Smooth muscle cell (in vitro differentiated cells): Measurements from ENCODE around the gene PAX5. TPM values are rescaled to one million over a fixed set of nuclear protein-coding genes. Genes with fewer than 3 reads are reported as not detected.

Experiments used
- DNase-seq: peaks from one replicate; lab custom pipeline; 2025; ENCODE audit not compliant: unreplicated experiment; lab: John Stamatoyannopoulos, UW
- H2AFZ ChIP-seq: fragments of 200-600 bp; sonication (generic); 2 replicates; pipeline ENCODE4 v1.6.0; 2016; ENCODE audit warnings: antibody characterized with exemption, low read depth, mild to moderate bottlenecking
- H3F3A ChIP-seq: fragments of 200-600 bp; sonication (generic); 2 replicates; pipeline ENCODE4 v1.6.0; 2017; ENCODE audit warnings: antibody characterized with exemption, low read depth
- H3K27ac ChIP-seq: fragments of 200-600 bp; sonication (generic); 2 replicates; pipeline ENCODE4 v1.5.1; 2016; ENCODE audit warnings: low read depth, mild to moderate bottlenecking
- H3K27me3 ChIP-seq: fragments of 200-600 bp; sonication (generic); 2 replicates; pipeline ENCODE4 v1.6.1; 2016; ENCODE audit warnings: low read depth, mild to moderate bottlenecking
- H3K36me3 ChIP-seq: fragments of 200-600 bp; sonication (generic); 2 replicates; pipeline ENCODE4 v1.5.1; 2016; ENCODE audit warnings: low read depth
- H3K4me1 ChIP-seq: fragments of 200-600 bp; sonication (generic); 2 replicates; pipeline ENCODE4 v1.5.1; 2016; ENCODE audit warnings: low read depth
- H3K4me2 ChIP-seq: fragments of 200-600 bp; sonication (generic); 2 replicates; pipeline ENCODE4 v1.6.0; 2016; ENCODE audit warnings: mild to moderate bottlenecking
- H3K4me3 ChIP-seq: fragments of 200-600 bp; sonication (generic); 2 replicates; pipeline ENCODE4 v1.5.1; 2016; ENCODE audit warnings: mild to moderate bottlenecking
- H3K79me2 ChIP-seq: fragments of 200-600 bp; sonication (generic); 2 replicates; pipeline ENCODE4 v1.6.0; 2016; ENCODE audit warnings: low read depth, mild to moderate bottlenecking
- H3K9ac ChIP-seq: fragments of 200-600 bp; sonication (generic); 2 replicates; pipeline ENCODE4 v1.6.0; 2016; ENCODE audit warnings: low read depth
- H3K9me3 ChIP-seq: fragments of 200-600 bp; sonication (generic); replicated peaks from 2 replicates; pipeline ENCODE4 v1.5.1; 2016; ENCODE audit warnings: low read depth
- H4K20me1 ChIP-seq: fragments of 200-600 bp; sonication (generic); 2 replicates; pipeline ENCODE4 v1.6.0; 2016; ENCODE audit warnings: low read depth
- CTCF ChIP-seq: fragments of 200-600 bp; sonication (generic); IDR thresholded peaks from 2 replicates; pipeline ENCODE4 v1.5.1; 2017; ENCODE audit warnings: borderline replicate concordance, mild to moderate bottlenecking, antibody characterized with exemption; ENCODE audit not compliant: insufficient read depth, poor library complexity, severe bottlenecking
- WGBS: methylation state at CpG from one replicate; pipeline ENCODE4 v1.1.7; 2016; ENCODE audit warnings: low lambda C conversion rate; 5-methylcytosine and 5-hydroxymethylcytosine counted together
- polyA plus RNA-seq: library from polyadenylated mRNA; unstranded; fragments of >200 nt; fragmentation: Nextera tagmentation; extraction: Ambion mirVana; gene quantifications from 2 replicates; pipeline ENCODE4 v1.2.1, GENCODE V29; 2016
- total RNA-seq: library from RNA; depleted of rRNA; stranded (reverse); fragments of >200 nt; gene quantifications from 2 replicates; pipeline ENCODE4 v1.2.3, GENCODE V29; 2014

The PAX5 gene
- total and polyA plus RNA-seq, 2 experiments from 2014 or later = 0.09 TPM; not detected in 1

- H3K27me3 ChIP-seq = peaks cover 41% of the 10 kb centered on the region
- no peak overlapping the region for H3K9ac ChIP-seq
- H3K4me3 ChIP-seq = no peak overlapping the region
- no peak overlapping the region for H3K4me2 ChIP-seq
- TF ChIP-seq CTCF = no peak
- H3F3A ChIP-seq = no peaks in the 10 kb centered on the region
- no peaks in the 10 kb centered on the region for H3K9me3 ChIP-seq
- H2AFZ ChIP-seq = no peak overlapping the region
- WGBS = 65% methylated on average over 5 of the region's 7 CpGs
- H3K27ac ChIP-seq = no peak overlapping the region
- no peaks in the 10 kb centered on the region for H4K20me1 ChIP-seq
- DNase-seq = no peak
- H3K36me3 ChIP-seq = no peaks in the 10 kb centered on the region
- no peaks in the 10 kb centered on the region for H3K79me2 ChIP-seq
- no peaks in the 10 kb centered on the region for H3K4me1 ChIP-seq
Observed at GRCh38 chr9:36861528-36862205, 172.4 kb downstream of the PAX5 start.

GRCh38 chr9:36858805-36859375 is 175.2 kb downstream of the PAX5 start:
- 54% methylated on average over 23 of the region's 23 CpGs for WGBS

GRCh38 chr9:36855448-36856315 is 178.4 kb downstream of the PAX5 start:
- H3K9me3 ChIP-seq = no peaks in the 10 kb centered on the region
- no peak overlapping the region for H3K27ac ChIP-seq
- TF ChIP-seq CTCF = peak; percentile 33
- no peaks in the 10 kb centered on the region for H3K36me3 ChIP-seq
- no peak overlapping the region for H3K4me3 ChIP-seq
- no peaks in the 10 kb centered on the region for H4K20me1 ChIP-seq
- H2AFZ ChIP-seq = no peak overlapping the region
- peaks cover 26% of the 10 kb centered on the region for H3K27me3 ChIP-seq
- H3K9ac ChIP-seq = no peak overlapping the region
- no peak overlapping the region for H3K4me2 ChIP-seq
- DNase-seq = no peak
- no peaks in the 10 kb centered on the region for H3F3A ChIP-seq
- no peaks in the 10 kb centered on the region for H3K79me2 ChIP-seq
- 62% methylated on average over 8 of the region's 9 CpGs for WGBS
- H3K4me1 ChIP-seq = no peaks in the 10 kb centered on the region

More at GRCh38 chr9:36858805-36859375, 175.2 kb downstream of the PAX5 start:
- H3K4me1 ChIP-seq = no peaks in the 10 kb centered on the region
- no peak for TF ChIP-seq CTCF
- H3K4me2 ChIP-seq = no peak overlapping the region
- H3K4me3 ChIP-seq = no peak overlapping the region
- DNase-seq = no peak
- no peaks in the 10 kb centered on the region for H3F3A ChIP-seq
- peaks cover 23% of the 10 kb centered on the region for H3K27me3 ChIP-seq
- H2AFZ ChIP-seq = no peak overlapping the region
- no peaks in the 10 kb centered on the region for H3K36me3 ChIP-seq
- no peak overlapping the region for H3K9ac ChIP-seq
- H3K27ac ChIP-seq = peak overlapping the region; percentile 86
- H3K9me3 ChIP-seq = no peaks in the 10 kb centered on the region
- no peaks in the 10 kb centered on the region for H4K20me1 ChIP-seq
- no peaks in the 10 kb centered on the region for H3K79me2 ChIP-seq
